GM12801 (cell line): ENCODE data around the gene KRT16.

Experiments used
- TF ChIP-seq, protein P1 (sequence below): IDR thresholded peaks from one replicate; pipeline ENCODE4 v1.5.1; 2011; ENCODE audit warnings: control low read depth; ENCODE audit not compliant: insufficient read length; ENCODE audit errors: extremely low read depth

The KRT16 gene

DNA sequence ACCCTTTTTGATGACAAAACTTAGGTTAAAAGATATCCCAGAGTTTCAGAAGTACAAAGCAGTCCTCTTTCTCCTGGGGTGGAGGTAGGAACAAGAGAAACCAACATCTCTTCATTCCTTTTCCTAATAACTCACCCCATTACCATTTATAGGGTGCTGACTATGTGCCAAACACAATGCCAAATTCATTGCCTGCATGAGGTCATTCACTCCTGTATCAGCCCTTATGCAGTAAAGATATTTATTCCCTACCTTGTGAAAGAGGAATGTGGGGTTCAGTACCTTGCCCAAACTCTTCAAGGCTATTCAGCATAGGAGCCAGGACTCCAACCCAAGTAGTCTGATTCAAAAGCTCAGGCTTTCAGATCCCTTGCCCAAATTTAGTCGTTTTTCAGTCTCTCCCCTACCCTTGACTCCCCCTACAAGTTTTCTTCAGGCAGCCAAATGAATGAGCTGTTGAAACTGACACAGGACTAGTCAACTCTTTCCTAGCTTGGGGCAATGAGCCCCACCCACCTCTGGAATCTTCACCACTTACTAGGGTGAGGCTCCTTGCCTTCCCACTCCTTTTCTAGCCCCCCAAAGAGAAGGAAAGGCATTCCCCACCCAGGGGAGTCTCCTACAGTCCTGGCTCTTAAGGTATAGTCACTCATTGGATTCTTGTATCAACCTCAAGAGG is 31.7 kb downstream of the KRT16 start:
- TF ChIP-seq, protein P1, sequence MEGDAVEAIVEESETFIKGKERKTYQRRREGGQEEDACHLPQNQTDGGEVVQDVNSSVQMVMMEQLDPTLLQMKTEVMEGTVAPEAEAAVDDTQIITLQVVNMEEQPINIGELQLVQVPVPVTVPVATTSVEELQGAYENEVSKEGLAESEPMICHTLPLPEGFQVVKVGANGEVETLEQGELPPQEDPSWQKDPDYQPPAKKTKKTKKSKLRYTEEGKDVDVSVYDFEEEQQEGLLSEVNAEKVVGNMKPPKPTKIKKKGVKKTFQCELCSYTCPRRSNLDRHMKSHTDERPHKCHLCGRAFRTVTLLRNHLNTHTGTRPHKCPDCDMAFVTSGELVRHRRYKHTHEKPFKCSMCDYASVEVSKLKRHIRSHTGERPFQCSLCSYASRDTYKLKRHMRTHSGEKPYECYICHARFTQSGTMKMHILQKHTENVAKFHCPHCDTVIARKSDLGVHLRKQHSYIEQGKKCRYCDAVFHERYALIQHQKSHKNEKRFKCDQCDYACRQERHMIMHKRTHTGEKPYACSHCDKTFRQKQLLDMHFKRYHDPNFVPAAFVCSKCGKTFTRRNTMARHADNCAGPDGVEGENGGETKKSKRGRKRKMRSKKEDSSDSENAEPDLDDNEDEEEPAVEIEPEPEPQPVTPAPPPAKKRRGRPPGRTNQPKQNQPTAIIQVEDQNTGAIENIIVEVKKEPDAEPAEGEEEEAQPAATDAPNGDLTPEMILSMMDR: no peak

DNA sequence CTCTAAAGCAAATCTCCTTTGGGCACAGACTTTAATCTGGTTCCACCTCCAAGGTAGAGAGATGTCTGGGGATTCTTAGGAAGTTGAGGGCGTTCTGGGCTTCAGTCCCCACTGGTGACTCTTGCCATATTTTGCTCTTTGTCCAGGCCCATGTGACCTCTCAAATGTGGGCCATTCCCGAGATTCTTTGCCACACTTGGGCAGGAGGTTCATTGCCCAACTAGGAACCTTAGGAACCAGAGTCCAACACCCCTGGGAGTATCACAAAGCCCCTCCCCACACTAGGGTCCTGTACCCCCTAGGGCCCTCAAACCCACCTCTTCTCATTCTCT is 32.4 kb downstream of the KRT16 start:
- TF ChIP-seq, protein P1: no peak

DNA sequence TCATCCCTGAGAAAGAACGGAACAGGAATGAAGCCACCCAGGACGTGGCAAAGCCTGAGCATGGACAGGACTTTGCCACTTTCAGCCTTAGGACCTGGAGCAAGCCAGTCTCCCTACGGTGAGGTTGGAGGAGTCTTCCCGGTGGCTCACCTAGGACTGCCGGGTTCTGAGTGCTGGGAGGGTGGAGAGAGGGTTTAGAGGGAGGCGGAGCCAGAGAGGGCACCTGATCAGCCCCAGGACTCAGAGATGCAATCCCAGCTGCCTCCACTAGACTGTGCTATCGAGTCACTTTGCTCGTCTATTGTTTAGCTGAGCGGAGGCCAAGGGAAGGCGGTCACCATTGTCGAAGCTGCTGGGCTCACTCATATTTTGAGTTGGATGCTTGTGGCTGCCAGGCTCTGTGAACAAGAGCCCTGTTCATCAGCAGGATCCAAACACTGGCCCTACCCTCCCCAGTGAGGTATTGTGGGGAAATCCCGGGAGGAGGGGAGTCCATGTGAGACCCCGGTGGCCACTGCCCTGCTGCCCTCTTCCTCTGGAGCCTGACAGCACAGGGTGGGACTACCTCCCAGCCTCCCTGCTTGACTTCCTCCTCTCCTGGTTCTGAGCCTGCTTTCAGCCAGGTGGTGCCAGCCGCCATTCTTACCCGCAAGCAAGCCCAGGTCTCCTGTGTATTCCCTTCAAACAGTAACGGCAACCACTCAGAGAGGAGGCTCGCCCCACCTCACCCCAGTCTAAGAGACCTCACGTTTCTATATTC is 32.9 kb downstream of the KRT16 start:
- TF ChIP-seq, protein P1: no peak

DNA sequence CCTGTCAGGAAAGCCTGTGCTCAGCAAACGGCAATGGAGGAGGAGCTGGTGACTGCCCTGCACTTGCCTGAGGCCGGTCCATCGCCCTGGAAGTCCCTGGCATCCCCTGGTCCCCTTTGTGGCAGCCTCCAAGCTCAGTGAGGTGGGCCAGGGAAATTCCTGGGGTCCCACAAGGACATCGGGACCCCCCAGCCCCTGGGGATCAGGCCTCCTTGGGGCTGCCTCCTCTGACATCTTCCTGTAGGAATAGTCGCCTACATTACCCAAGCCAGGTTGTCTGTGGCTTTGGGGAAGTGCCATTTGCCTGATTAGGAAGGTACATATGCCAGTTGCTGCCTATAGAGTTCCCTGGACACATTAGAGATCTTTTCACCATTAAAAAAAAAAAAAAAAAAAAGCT is 33.6 kb downstream of the KRT16 start:
- TF ChIP-seq, protein P1: no peak

DNA sequence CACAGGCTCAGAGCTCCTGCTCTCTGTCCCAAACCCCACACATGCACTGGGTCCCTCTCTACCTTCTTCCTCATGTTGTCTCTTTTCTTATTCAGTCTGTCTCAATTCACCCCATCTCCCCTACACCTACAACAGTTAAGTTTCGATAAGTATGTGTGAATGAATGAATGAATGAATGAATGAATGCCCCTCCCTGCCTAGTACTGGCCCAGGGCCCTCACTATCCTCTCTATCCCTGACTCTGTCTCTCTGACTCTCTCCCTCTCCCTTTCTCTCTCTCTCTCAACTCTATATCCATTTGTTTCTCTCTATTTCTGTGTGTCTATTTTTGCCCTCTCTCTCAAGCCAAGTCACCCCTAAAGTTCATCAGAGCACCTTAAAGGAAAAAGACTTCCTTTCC is 34.0 kb downstream of the KRT16 start:
- TF ChIP-seq, protein P1: no peak

DNA sequence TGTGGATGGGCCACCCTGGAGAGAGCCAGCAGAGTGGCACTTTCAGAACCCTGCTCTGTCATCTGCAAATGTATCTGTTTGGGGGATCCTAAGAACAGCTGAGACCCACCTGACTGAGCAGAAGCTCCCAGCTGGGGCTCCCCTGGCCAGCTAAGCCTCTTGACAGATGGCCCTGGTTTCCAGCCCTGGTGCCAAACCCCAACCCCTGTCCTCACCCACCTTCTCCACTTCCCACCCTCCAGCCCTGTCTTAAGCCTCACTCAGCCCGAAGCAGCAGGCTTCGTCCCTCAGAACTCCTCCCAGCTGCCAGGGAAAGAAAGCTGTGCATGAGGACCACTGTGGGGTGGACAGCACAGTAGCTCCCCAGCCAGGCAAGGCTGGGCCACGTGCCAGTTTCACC is 37.2 kb downstream of the KRT16 start:
- TF ChIP-seq, protein P1: no peak

DNA sequence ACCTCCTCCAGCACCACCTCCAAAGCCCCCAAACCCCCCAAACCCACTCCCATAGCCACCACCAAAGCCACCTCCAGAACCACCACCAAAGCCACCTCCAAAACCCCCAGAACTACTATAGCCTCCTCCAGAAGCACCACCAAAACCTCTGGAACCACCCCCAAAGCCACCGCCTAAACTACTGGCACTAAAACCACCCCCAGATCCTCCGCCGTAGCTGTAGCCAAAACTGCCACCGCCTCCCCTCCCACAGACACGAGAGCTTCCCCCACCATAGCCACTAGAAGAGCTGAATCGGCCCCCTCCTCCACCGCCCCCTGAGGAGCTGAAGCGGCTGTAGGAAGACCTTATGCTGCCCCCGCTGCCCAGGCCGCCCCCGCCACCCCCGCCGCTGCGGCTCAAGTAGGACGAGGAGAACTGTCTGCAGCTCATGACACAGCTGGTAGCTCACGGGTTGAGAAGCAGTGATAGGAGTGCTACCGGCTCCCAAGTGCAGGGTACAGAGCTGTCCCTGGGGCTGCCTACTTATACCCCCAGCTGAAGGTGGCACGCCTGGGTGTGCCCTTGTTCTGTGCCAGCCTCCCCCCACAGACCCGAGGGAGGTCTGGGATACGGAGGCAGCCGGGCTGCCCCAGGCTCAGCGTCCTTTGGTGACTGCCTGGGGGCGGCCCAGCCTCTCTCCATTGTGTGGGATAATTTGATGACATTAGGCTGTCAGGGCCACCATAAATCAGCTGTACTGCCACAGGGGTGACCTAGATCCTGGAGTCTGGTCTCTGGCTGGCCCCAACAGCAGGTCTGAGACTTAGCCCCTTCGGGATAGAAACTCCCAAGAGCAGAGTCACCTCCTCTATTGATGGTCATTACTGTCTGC is 40.8 kb downstream of the KRT16 start, which contains the start of gene KRT9:
Gene KRT9, minus strand, starts transcription at position 499 of the 874 bp plus-strand sequence. Its CDS starts 67 bp downstream, at position 432.
- TF ChIP-seq, protein P1: no peak
